GM12875 (cell line): Measurements from ENCODE around the gene AJM1.
"Not testable (repeated sequence)": the region's sequence is repeated elsewhere in the genome, so short reads cannot be mapped to it uniquely, and the experiment has no call there.

Experiments used
- H3K4me3 ChIP-seq: one replicate; pipeline ENCODE4 v1.5.1; 2011; ENCODE audit warnings: low read depth, low read length, control low read depth
- CTCF ChIP-seq: IDR thresholded peaks from 2 replicates; pipeline ENCODE4 v1.5.1; 2011; ENCODE audit warnings: low read depth, mild to moderate bottlenecking, control low read depth, inconsistent platforms, low read length, moderate library complexity, borderline replicate concordance; ENCODE audit not compliant: insufficient read depth

Gene AJM1

GRCh38 chr9:136875155-136875554, 32.9 kb downstream of the AJM1 start:
- TF ChIP-seq CTCF = no peak
- no peak overlapping the region for H3K4me3 ChIP-seq

GRCh38 chr9:136876476-136876875, 34.2 kb downstream of the AJM1 start:
- no peak for TF ChIP-seq CTCF
- H3K4me3 ChIP-seq = no peak overlapping the region

GRCh38 chr9:136880651-136881050, 38.4 kb downstream of the AJM1 start:
- H3K4me3 ChIP-seq = no peak overlapping the region
- 0 out of 2 replicates have a peak, but pooled peaks have one; percentile 12 for TF ChIP-seq CTCF

- no peak for TF ChIP-seq CTCF
- H3K4me3 ChIP-seq = peak overlapping the region; percentile 35
Observed at GRCh38 chr9:136881691-136882108, 39.4 kb downstream of the AJM1 start.

GRCh38 chr9:136882109-136882946, 40.0 kb downstream of the AJM1 start:
- TF ChIP-seq CTCF = no peak
- H3K4me3 ChIP-seq = peak overlapping the region; percentile 35

- not testable (repeated sequence) for H3K4me3 ChIP-seq
Observed at GRCh38 chr9:136882947-136883283, 40.6 kb downstream of the AJM1 start.

GRCh38 chr9:136883670-136884069, 41.4 kb downstream of the AJM1 start:
- H3K4me3 ChIP-seq = not testable (repeated sequence)

GRCh38 chr9:136885950-136886578, 43.8 kb downstream of the AJM1 start, which contains the start of gene TRAF2:
TRAF2 (plus strand) TSS chr9:136886516; CDS start chr9:136898741, 12,225 bp downstream.
- TF ChIP-seq CTCF = no peak
- H3K4me3 ChIP-seq = peak within 1 kb of the TSS; percentile 95
